GM15510 (cell line): ENCODE results near the gene KRT26.

ENCODE experiments used
- POLR2A ChIP-seq: IDR thresholded peaks from 3 replicates; pipeline ENCODE4 v1.6.1; 2011; ENCODE audit warnings: borderline replicate concordance; ENCODE audit not compliant: insufficient read length; ENCODE audit errors: extremely low read depth

KRT26 gene

DNA sequence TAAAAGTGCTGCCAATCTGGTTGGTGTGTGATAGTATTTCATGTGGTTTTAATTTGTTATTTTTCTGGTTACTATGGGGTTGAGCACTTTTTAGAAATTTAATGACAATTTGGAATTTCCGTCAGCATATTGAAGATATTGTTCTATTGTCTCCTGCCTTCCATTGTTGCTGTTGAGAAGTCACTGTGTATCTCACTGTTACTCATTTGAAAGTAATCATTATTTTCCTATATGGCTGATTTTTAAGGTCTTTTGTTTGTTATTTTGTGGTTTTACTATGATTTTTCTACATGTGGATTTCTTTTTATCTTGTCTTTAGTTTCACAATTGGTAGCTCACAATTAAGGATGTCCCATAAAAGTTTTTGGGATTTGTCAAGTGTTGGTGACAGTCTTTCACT is 8.2 kb downstream of the KRT26 start:
- no peak for TF ChIP-seq POLR2A

DNA sequence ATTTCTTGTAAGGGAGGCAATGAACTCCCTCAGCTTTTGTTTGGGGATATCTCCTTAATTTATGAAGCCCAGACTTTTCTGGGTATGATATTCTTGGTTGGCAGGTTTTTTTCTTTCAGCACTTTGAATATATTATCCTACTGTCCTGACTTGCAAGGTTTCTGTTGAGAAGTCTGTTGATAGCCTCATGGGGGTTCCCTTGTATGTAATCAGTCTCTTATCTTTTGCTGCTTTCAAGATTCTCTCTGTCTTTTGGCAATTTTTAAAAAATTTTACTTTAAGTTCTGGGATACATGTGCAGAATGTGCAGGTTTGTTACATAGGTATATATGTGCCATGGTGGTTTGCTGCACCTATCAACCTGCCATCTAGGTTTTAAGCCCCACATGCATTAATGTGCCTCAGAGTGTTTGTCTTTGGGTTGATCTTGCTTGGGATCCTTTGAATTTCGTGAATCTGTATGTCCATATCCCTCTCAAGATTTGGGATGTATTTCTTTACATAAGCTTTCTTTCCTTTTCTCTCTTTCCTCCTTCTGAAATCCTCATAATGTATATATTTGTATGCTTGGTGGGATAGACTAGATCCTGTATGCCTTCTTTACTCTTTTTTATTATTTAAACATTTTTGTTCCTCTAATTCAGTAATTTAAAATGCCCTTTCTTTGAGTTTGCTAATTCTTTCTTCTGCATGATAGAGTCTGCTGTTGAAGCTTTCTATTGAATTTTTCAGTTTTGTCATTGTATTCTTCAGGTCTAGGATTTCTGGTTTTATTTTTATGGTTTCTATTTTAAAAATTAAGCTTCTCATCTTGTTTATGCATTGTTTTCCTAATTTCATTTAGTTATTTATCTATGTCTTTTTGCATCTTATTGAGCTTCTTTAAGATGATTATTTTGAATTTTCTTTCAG is 11.6 kb downstream of the KRT26 start:
- no peak for TF ChIP-seq POLR2A

DNA sequence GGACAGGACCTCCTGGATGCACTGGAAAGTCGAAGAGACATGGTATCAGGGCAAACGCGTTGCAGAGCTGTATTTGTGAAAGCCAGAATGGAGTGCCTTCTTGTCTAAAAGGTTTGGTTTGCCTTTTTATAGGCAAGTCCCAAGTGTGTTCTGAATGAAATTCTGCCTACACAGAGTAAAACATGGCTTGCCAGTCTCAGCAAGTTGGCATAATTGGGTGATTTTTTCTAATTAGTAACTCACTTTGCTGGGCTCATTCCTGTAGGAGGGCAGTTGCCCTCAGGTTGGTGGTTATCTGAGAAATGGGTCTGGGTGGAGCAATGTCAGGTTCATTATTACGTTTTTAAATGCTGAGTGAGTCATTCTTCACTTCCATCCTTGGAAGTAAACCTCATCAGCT is 16.8 kb downstream of the KRT26 start, which contains the start of gene KRT25:
TSS of gene KRT25 (minus strand) at position 101 of the 400 bp plus-strand sequence. CDS start at position 41, 60 bp downstream.
- TF ChIP-seq POLR2A = no peak

DNA sequence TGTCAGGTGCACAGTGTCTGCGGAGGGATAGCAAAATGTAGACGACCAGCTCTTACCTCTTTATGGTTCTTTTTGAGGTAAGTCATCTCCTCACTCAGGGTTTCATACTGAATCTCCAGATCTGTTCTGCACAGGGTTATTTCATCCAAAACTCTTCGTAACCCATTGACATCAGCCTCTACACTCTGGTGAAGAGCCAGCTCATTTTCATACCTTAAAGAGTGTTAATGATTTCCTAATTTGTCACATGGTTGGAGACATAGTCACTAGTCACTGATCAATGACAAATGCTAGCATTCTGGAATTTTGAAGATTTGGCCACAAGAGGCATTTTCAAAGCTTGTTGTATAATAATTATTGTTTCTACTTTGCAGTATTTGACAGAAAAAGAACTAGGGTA is 18.2 kb downstream of the KRT26 start:
- TF ChIP-seq POLR2A = no peak

DNA sequence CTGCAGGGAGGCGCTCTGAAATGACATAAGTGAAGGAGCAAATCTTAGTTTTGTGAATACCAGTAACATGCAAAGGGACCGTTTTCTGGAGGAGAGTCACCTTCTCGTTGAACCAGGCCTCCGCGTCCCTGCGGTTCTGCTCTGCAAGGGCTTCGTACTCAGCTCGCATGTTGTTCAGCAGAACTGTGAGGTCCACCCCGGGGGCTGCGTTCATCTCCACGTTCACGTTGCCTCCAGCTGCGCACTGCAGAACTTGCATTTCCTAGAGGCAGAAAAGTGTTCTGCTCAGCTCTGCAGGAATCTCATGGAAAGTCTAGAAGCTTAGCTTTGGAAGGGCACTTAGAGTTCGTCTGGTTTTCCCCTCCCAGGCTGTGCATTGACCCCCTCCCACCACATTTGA is 20.9 kb downstream of the KRT26 start:
- TF ChIP-seq POLR2A = no peak

DNA sequence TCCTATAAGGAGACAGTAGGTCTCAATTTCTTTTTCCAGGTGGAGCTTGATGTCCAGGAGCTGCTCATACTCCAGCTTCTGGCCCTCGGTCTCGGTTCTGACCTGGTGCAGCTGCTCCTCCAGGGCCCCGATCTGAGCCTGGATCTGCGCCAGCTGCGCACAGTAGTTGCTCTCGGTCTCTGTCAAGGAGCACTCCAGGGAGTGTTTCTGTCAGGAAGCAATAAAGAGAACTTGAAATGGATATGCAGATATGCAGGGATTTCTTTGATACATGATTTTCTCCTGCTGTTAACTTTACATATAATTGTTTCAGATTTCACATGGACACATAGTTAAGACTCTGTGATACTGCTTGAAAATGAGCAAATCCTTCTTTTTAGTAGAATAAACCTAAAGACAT is 21.6 kb downstream of the KRT26 start:
- no peak for TF ChIP-seq POLR2A

DNA sequence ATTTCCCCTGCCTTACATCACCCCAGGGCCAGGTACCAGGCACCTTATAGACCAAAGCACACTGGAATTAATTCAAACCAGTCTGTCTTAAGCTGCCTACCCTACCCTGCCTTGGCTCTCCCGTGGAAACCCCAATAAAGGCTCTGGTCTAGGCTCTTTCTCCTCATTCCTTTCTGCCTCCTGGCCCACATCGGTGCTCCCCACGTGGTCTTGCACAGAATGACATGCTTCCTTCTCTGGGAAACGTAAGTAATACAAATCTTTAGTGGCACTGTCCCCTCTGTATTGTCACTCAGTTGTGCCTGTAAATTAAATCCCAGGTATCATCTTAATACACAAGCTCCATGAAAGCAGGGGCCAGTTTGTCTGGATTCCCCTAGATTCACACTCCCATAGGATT is 33.4 kb downstream of the KRT26 start:
- TF ChIP-seq POLR2A = no peak

DNA sequence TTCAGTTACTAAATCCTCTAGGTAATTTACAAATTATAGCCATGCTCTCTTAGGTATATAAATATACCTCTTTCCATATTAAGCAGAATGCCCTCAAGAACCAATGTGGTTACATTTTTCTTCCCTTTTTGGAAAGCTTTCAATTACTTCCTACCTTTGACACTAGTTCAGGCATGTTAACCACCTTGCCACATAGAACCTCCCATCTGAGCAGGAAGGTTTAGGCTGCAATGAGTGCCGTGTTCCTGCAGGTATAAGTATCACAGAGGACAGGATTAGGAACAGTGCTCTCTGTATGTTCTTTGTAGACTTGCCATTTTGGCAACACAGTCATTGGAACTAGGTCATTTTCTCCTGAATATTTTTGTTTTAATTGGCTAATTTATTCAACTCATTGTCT is 37.0 kb downstream of the KRT26 start:
- no peak for TF ChIP-seq POLR2A

DNA sequence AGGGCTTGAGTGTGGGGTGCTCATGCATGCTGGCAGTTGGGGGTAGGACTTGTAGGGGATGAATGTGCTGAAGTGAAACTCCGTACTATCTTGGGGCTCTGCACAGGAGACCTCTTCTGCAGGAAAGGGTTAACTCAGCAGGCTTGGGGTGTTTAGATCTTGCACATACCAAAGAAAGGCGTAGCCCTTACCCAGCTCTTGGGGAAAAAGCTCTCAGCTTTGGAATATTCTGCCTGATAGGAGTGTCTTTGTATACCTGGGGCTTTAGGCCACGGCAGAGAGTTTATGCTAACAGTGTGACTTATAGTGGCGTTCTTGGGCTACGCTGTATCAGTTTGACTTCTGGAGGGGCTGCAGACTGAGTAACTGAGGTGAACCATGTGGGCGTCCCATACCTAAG is 38.0 kb downstream of the KRT26 start:
- no peak for TF ChIP-seq POLR2A

DNA sequence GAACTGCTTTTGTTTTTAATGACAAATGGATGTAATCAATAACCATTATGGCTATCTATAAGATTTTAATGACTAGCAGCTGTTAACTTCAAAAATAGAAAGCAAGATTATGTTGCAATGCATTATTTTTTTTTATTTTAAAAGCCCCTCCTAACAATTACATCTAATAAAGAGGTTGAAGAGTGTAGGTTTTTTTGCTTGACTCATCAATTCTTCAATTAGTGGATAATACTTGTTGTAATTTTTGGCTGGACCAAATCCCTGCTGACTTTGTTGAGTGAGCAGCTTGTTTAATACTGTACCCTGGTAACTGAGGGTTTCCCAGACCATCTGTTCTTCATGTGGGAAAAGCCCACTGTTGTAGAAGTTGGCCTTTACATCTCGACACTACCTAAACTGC is 41.0 kb downstream of the KRT26 start:
- TF ChIP-seq POLR2A = no peak

DNA sequence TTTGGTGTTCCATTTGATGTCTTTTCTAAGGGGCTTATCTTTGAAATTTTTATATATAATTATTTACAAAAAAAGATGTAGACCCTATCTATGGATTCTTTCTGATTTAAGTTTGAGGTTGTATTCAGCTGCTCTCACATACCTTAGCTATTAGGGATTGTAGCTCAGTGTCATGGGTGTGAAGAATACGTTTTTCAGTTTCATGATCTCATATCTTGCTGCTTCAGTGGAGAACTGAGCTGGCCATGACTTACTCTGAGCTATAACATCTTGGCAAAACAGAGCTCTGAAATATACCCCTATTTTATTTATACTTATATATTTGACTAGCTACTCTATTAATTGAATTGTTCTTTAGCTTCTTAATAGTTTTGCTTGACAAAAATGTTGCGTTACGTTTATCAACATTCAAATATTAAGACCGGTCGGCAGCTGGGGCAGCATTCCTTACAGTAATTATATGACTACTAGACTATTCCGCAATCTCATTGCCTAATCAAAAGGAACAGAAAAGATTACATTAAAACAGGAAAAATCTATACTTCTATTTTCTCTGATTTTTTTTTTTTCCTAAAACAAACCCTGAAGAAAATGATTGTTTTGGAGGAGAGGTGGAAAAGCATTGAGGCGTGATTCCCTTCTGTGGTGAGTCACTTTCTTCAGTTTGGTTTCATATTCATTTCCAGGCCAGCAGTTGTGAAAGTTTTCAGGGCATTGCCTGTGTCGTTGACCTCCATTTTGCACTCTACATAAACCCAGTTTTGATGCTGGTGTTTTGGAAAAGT is 44.4 kb downstream of the KRT26 start:
- TF ChIP-seq POLR2A = no peak

DNA sequence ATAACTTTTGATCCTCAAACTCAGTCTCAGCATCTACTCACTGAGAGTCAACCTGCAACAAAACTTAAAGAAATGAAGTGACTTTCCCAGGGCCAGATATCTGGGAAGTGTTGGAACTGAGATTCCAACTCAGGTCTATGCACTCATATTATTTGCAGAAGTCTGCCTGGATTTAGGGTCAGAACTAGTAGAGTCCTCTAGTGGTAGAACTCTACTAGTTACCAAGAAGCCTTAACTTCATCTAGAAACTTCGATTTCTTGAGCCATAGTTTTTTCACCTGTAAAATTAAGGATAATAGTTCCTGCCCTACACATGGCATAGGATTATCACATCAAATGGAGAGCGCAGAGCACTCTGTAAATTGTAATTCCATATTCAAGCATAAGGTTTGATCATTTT is 45.1 kb downstream of the KRT26 start:
- TF ChIP-seq POLR2A = no peak

DNA sequence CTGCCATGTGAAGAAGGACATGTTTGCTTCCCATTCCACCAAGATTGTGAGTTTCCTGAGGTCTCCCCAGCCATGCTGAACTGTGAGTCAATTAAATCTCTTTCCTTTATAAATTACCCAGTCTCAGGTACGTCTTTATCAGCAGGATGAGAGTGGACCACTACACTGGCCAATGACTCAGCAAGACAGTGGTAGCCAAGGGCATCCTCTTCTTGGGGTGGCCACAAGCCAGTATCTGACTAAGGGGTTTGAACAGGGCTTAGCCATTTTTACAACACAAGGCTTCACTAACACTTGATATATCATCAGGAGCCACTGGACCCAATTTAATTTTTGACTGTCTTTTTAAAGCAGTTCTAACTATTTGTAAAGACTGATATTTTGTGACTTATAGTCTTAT is 47.3 kb downstream of the KRT26 start:
- TF ChIP-seq POLR2A = no peak

DNA sequence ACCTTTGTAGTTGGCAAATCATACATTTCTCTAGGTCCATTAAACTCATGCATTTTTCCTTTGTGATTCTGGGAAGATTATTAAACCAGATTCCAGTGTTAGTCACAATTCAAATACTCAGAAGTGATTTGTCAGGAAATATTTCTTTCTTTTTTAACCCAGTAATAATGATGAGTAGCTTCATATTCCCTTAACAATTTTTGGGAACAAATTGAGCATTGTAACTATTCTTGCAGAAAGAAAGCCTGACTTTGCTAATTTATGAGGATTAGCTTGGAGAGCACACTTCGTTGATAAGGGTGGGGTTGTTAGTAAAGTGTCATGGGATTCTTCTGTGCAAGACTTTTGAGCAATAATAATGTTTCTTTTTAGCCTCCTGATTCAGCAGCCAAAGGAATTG is 49.8 kb downstream of the KRT26 start:
- no peak for TF ChIP-seq POLR2A

DNA sequence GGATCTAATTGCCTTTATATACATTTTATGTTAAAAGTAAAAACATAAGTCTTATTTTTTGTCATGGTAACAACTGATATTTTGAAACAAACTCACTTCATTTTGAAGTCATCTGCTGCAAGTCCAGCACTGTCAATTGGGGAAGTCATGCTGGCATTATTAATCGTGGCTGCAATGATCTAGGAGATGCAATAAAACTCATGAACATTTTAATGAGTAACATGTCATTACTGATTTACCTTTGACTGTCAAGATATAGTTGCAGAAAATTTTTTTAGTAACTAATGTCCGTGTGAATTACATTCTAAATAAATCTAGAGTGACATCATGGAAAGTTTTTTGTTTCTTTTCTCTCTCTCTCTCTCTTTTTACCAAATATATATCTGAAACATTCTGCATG is 51.1 kb downstream of the KRT26 start:
- TF ChIP-seq POLR2A = no peak

DNA sequence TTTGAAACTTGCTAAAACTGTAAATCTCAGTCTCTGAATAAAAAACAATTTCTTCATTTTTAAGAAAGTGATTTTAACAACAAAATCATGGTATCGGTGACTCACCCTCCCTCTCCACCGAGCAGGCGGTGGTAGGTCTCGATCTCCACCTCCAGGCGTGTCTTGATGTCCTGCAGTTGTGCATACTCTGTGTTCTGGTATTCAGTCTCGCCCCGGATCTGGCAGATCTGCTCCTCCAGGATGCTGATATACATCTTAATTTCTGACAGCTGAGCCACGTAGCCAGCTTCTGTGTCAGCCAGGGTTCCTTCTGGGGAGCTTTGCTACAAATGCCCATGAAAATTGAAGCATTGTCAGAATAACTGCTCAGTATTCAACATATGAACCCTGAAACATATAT is 53.1 kb downstream of the KRT26 start:
- no peak for TF ChIP-seq POLR2A
